ENCODE data around the gene FAM43A. TPM values are rescaled to one million over a fixed set of nuclear protein-coding genes. Genes with fewer than 3 reads are reported as not detected.
A peak's percentile ranks its signal among the peaks of the same experiment; 100 is the strongest.

Gene FAM43A
- total RNA-seq, 1 donor from 2014 or later, result 39.9 TPM

DNA sequence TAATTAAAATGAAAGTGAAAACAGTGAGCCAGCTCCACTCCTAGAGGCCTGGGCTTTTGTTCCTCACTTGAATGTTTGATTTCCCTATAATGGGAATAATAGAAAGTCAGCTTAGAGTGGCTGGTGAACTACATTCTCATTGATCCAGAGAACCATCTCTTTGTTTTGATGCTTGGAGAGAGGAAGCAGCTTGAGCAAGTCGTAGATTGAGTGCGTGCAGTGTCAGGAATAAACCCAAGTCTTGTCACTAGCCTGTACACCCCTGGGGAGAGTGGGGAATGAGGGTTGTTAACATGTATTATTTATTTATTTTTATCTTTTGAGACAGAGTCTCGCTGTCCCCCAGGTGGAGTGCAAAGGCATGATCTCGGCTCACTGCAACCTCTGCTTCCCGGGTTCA is 12.8 kb upstream of the FAM43A start:
- DNase-seq (ENCODE audit: low spot score) (no peak), ATAC-seq (peak; percentile 27)
- intact Hi-C loops (cut with DNase I), result loop anchor here (5.0 kb wide), 1 partner anchor 584 kb away; no protein-coding TSS in a partner anchor

GRCh38 chr3:194673761-194674160 is 11.9 kb upstream of the FAM43A start:
- intact Hi-C loops (cut with DNase I), result loop anchor here (5.0 kb wide), 1 partner anchor 584 kb away; no protein-coding TSS in a partner anchor
- no peak for ATAC-seq
- no peak for DNase-seq (ENCODE audit: low spot score)

DNA sequence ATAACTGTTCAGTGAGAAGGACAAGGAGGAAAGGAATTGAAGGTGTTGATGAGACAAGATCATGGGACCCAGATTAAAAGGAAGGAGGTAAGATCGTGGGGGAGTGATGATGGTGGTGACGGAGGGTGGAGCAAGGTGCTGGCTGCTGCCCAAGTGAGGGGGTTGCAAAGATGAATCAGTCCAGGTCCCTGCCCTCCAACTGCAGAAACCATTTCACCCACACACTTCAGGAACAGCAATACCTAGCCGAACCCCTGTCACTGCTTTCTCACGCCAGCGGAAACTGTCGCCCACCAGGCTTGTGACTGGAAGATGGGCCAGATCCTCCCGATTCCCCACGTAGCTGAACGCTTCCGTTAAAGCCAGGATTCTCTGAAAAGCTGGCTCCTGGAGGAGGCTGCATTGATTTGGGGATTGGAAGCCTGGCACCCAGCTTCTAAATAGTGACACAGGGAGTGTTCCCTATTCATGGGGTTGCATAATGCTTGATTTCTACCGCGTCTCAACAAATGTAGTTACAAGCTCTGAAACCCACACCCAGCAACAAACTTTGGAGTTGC is 10.5 kb upstream of the FAM43A start:
- intact Hi-C loops (cut with DNase I), result no loop called here
- DNase-seq (ENCODE audit: low spot score), result no peak
- no peak for ATAC-seq

DNA sequence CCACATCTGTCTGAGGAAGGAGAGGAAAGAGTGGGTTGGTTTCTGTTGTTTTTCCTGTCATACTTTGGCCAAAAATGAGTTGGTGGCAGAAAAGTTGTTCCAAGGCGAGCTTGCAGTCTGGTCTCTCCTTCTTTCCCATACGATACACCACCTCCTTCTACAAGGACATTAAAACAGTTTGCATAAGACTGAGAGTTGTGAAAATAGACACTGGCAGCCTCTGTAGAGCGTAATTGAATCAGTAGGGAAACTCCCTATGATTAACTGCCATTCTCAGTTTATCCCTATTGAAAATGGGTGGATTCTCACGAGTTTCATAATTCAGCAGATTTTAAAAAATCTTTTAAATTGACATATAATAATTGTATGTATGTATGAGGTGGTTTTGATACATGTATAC is 10.0 kb upstream of the FAM43A start:
- intact Hi-C loops (cut with DNase I), result no loop called here
- DNase-seq (ENCODE audit: low spot score), result no peak
- ATAC-seq, result no peak

- intact Hi-C loops (cut with DNase I), result no loop called here
- no peak for ATAC-seq
- no peak for DNase-seq (ENCODE audit: low spot score)
Measured at GRCh38 chr3:194676471-194676870, 9.2 kb upstream of the FAM43A start.

DNA sequence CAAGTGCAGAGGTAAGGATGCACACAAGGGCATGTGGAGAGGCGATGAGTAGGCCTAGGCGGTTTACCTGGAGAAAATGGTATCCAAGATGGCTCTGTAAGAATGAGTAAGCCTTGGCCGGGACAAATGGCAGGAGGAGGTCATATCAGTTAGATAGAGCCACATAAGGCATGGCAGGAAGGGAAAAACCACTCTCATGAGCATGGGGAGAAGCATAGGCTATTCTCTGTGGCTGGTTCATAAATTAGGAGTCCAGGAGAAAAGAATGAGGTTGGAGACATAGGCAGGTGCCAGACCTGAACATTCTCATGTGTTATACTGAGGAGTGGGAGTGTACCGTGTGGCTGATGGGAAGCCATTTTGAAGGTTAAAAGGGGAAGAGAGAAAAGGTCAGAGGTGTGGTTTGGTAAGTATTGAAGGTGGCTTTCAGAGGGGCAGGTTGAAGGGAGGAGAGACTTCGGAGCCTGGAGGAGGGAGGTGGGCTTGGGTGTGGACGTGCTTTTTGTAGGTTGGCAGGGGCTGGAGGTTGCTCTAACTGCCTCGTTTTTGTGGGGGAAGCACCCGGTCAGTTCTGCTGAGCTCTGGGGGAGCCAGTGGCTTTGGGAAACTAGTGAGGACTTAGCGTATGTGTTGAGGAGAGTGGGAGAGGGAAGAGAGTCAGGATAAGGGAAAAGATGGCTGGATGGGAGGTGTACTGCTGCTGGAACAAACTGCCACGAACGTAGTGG is 4.6 kb upstream of the FAM43A start:
- ATAC-seq (no peak), DNase-seq (ENCODE audit: low spot score) (no peak)
- intact Hi-C loops (cut with DNase I), result no loop called here

DNA sequence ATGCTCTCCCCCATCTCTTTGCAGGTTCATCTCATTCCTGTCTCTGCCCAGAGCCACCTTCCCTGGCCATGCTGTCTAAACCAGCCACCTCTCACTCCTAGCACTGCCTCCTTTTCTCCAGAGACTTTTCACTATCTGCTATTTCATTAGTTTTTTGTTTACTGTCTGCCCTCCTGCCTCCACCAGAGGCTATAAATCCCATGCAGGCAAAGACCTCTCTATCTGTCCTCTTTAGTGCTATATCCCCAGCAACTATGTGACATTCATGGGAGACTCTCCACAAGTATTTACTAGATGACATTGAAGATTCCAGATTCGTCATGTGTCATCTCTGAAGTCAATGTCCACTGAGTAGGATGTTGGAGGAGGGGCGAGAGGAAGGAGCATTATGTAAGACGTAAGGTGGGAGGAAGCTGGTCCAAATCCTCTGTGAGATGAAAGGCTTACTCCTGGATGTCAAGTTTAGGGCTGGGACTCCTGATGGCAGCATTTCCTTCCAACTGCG is 3.4 kb upstream of the FAM43A start:
- DNase-seq (ENCODE audit: low spot score) (no peak), ATAC-seq (no peak)
- intact Hi-C loops (cut with DNase I), result no loop called here

DNA sequence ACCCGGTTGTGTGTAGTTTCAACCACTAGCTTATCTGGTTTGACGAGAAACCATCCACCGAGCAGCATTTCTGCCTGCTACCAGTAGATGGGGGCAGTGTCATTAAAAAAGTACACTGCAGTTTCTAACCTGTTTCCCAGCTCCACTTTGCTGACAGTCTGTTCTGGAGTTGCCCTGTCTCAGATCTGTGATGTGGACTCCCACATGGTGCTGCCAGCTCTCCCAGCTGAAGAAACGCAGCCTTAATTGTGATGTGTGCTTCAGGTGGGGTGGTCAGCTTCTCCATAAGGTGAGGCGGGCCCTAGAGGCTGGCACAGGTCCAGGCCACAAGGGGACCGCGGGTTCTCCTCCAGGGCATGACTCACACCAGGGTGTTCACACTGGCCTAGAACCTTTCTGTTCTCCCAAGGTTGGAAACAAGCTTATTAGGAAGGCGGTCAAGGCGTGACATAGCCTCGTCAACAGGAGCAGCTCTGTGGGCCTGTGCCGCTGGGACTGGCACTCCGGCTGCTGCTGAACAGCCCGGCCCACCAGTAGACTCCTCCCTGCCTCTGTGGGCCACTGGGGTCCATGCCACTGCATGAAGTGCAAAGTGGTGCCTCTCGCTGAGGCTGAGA is 2.9 kb upstream of the FAM43A start:
- ATAC-seq, result peak; percentile 73

DNA sequence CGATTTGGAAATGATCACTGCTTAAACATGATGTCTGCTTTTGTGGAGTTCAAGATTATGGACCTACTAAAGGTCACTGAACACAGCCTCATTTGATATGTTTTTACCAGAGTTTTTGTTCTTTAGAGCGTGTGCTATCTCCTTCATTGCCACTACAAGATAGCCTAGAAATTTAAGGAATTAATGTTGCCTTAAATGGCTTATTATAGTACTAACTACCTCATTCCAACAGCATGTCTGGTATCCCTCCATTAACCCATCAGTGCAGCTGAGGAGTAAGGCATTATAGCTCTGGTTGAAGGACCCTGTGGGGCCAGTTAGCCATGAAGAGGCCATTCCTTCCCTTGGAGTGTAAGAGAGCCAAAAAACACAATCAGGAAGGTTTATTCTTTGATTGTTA is 2.3 kb upstream of the FAM43A start:
- DNase-seq (ENCODE audit: low spot score) (no peak), ATAC-seq (no peak)
- intact Hi-C loops (cut with DNase I), result no loop called here

More for the DNA sequence above, 2.9 kb upstream of the FAM43A start:
- peak; percentile 75 for DNase-seq (ENCODE audit: low spot score)
- intact Hi-C loops (cut with DNase I), result no loop called here

DNA sequence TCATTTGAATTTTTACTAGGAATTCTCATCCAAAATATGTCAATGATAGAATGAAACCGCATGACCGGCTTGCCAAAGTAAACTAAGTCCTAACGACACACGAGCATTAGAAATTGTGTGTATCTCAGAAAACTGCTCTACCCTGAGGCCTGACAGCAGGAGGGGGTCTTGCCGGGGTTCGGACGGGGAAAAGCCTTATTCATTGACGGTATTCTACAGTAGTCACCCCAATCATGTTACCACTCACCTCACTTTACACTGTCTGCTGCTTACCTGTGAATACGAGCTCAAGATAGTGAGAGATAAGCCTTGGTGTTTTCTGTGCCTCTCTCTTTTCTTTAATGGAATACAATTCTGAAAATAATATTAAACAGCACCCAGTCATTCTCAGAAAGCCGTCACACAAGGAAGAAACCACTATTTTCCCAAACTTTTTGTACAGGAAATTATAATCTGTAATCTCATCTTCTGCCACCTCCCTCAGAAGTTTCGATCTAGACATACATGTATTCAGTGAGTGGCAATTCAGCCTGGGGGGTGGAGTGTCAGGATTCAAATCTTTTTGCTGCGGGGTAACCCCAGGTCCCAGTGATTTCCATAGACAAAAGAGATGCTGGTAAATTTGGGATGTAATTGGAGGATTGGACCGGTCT is 492 bp upstream of the FAM43A start:
- intact Hi-C loops (cut with DNase I), result loop anchor here (5.0 kb wide), 1 partner anchor 572 kb away; no protein-coding TSS in a partner anchor
- no peak for DNase-seq (ENCODE audit: low spot score)
- no peak for ATAC-seq

DNA sequence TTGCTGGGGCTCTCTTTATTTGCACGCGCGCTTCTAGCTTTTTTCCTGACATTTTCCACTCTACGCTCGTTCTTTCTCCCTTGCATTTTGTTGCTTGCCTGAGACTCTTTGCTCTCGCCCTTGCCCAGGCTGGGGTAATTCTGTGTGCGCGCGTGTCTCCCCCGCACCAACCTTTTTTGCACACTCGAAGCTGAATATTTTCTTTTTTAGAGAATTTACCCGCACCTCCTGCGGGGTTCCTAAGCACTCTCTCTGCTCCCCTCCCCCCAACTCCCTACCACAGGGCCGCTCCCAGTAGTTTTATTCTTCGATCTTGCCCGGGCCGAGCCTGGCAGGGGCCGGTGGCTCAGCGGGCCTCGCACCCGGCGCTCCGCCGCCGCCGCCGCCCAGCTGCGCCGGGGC is 732 bp downstream of the FAM43A start:
- intact Hi-C loops (cut with DNase I), result loop anchor here (2.0 to 5.0 kb wide), 2 partner anchors 418 to 571 kb away; no protein-coding TSS in a partner anchor
- ATAC-seq, result no peak

GRCh38 chr3:194686816-194687637 is 1.3 kb downstream of the FAM43A start:
- ATAC-seq, result peak; percentile 6
- intact Hi-C loops (cut with DNase I), result loop anchor here (2.0 to 5.0 kb wide), 2 partner anchors 418 to 570 kb away; no protein-coding TSS in a partner anchor

More for the DNA sequence above, 732 bp downstream of the FAM43A start:
- no peak for DNase-seq (ENCODE audit: low spot score)

GRCh38 chr3:194687638-194688199 is 2.0 kb downstream of the FAM43A start:
- intact Hi-C loops (cut with DNase I), result loop anchor here (2.0 to 5.0 kb wide), 2 partner anchors 417 to 570 kb away; no protein-coding TSS in a partner anchor
- peak; percentile 74 for DNase-seq (ENCODE audit: low spot score)
- ATAC-seq, result peak; percentile 16

More at GRCh38 chr3:194686816-194687637, 1.3 kb downstream of the FAM43A start:
- peak; percentile 66 for DNase-seq (ENCODE audit: low spot score)

- DNase-seq (ENCODE audit: low spot score) (peak; percentile 65), ATAC-seq (no peak)
- intact Hi-C loops (cut with DNase I), result loop anchor here (5.0 kb wide), 1 partner anchor 569 kb away; no protein-coding TSS in a partner anchor
Measured at GRCh38 chr3:194688200-194688740, 2.6 kb downstream of the FAM43A start.

DNA sequence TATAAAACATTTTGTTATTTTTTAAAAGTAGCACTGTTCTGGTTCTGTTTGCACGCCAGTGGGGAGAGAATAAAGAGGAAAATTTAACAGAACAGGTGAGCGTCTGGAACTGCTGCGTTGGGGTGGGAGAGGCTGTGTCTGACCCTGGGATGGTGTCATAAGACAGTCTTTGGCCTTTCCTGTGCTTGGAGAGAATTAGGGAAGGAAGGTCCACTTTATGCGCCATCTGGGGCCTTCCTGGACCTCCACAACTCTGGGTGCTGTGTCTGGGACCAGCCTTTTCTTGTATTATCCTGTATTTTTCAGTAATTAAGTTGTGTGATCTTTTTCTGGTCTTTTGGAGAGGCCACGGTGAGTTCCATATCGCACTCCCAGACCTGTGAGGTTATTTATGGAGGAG is 3.3 kb downstream of the FAM43A start:
- ATAC-seq (no peak), DNase-seq (ENCODE audit: low spot score) (peak; percentile 33)
- intact Hi-C loops (cut with DNase I), result loop anchor here (5.0 kb wide), 1 partner anchor 568 kb away; no protein-coding TSS in a partner anchor

DNA sequence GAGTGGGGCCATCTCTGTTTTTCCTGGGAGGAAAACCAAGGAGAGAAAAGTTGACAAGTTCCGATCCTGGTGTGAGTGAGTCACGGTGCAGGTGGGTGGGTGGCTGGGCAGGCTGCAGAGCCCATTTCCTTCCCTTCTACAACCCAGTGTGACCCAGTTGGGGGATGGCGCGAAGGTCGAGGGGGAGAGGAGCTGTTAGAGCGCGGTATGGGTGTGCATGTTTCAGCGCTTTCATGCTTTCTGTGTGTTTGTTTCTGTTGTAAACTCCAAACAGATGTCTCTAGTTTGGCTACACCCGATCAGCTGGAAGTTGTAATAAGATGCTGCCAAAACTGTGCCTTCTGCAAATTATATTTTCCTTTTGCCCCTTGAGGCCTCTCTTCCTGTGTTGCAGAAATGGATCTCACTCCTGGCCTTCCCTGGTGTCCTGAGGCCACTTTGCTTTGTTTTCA is 3.8 kb downstream of the FAM43A start:
- intact Hi-C loops (cut with DNase I), result loop anchor here (5.0 kb wide), 1 partner anchor 568 kb away; no protein-coding TSS in a partner anchor
- ATAC-seq (peak; percentile 43), DNase-seq (ENCODE audit: low spot score) (peak; percentile 65)

Data from sciatic nerve (tissue), 2 donors.